ENCODE data around the gene PRR23E.

PRR23E gene

GRCh38 chr3:127192576-127193232 lies at the start of gene PRR23E:
TSS of gene PRR23E (plus strand) at chr3:127193131. CDS start at chr3:127196686, 3,555 bp downstream.
- DNase-seq, result no peak

GRCh38 chr3:127143172-127143571 lies 49.8 kb upstream of the PRR23E start:
- no peak for DNase-seq

GRCh38 chr3:127144631-127145030 lies 48.3 kb upstream of the PRR23E start:
- no peak for DNase-seq

- no peak for DNase-seq
Observed at GRCh38 chr3:127145266-127145665, 47.7 kb upstream of the PRR23E start.

GRCh38 chr3:127147291-127147885 lies 45.5 kb upstream of the PRR23E start:
- no peak for DNase-seq

GRCh38 chr3:127149621-127150310 lies 43.2 kb upstream of the PRR23E start:
- DNase-seq, result no peak

- DNase-seq, result no peak
Observed at GRCh38 chr3:127150513-127151250, 42.2 kb upstream of the PRR23E start.

GRCh38 chr3:127151251-127151564 lies 41.7 kb upstream of the PRR23E start:
- DNase-seq, result no peak

GRCh38 chr3:127151992-127152650 lies 40.8 kb upstream of the PRR23E start:
- peak; percentile 76 for DNase-seq

- DNase-seq, result no peak
Observed at GRCh38 chr3:127152684-127153505, 40.0 kb upstream of the PRR23E start.

GRCh38 chr3:127153506-127153815 lies 39.5 kb upstream of the PRR23E start:
- no peak for DNase-seq

GRCh38 chr3:127156338-127157050 lies 36.4 kb upstream of the PRR23E start:
- no peak for DNase-seq

- DNase-seq, result no peak
Observed at GRCh38 chr3:127157171-127157828, 35.6 kb upstream of the PRR23E start.

GRCh38 chr3:127158614-127159229 lies 34.2 kb upstream of the PRR23E start:
- no peak for DNase-seq

GRCh38 chr3:127159543-127159942 lies 33.4 kb upstream of the PRR23E start:
- no peak for DNase-seq

GRCh38 chr3:127161236-127161635 lies 31.7 kb upstream of the PRR23E start:
- DNase-seq, result no peak

- DNase-seq, result no peak
Observed at GRCh38 chr3:127161973-127162579, 30.9 kb upstream of the PRR23E start.

- no peak for DNase-seq
Observed at GRCh38 chr3:127162947-127163645, 29.8 kb upstream of the PRR23E start.

GRCh38 chr3:127164615-127165014 lies 28.3 kb upstream of the PRR23E start:
- no peak for DNase-seq

- DNase-seq, result no peak
Observed at GRCh38 chr3:127165036-127165435, 27.9 kb upstream of the PRR23E start.

All from HCEC 1CT (cell line).